SK-N-SH treated with all-trans-retinoic acid at 6 μM for 48 hours (cell line): ENCODE measurements around the gene WHRN.

ENCODE experiments used
- ATAC-seq: fragments of 200-7000 bp; cut with Tn5 transposase; 3 replicates; pipeline ENCODE4 v1.9.1; 2020; ENCODE audit warnings: mild to moderate bottlenecking, moderate library complexity
- ARNTL ChIP-seq: fragments of 450-650 bp; formaldehyde crosslinking; IDR thresholded peaks from 2 replicates; pipeline ENCODE4 v1.5.0; 2020; ENCODE audit warnings: low read depth, mild to moderate bottlenecking, moderate library complexity, borderline replicate concordance
- BACH2 ChIP-seq: fragments of 250-450 bp; sonication (Bioruptor Pico); IDR thresholded peaks from 2 replicates; pipeline ENCODE4 v1.9.0; 2021; ENCODE audit warnings: mild to moderate bottlenecking, borderline replicate concordance
- CSDC2 ChIP-seq: fragments of 250-450 bp; sonication (Bioruptor Pico); IDR thresholded peaks from 2 replicates; pipeline ENCODE4 v1.5.0; 2020; ENCODE audit warnings: mild to moderate bottlenecking, moderate library complexity
- ESRRG ChIP-seq: fragments of 250-450 bp; sonication (Bioruptor Pico); IDR thresholded peaks from 2 replicates; pipeline ENCODE4 v1.6.1; 2021; ENCODE audit warnings: mild to moderate bottlenecking
- GLIS3 ChIP-seq: fragments of 250-450 bp; sonication (Bioruptor Pico); IDR thresholded peaks from 2 replicates; pipeline ENCODE4 v1.5.0; 2020; ENCODE audit warnings: mild to moderate bottlenecking, moderate library complexity
- ISL1 ChIP-seq: fragments of 250-450 bp; sonication (Bioruptor Pico); IDR thresholded peaks from 2 replicates; pipeline ENCODE4 v2.1.2; 2022; ENCODE audit warnings: mild to moderate bottlenecking, moderate library complexity
- PATZ1 ChIP-seq: fragments of 250-450 bp; sonication (Bioruptor Pico); IDR thresholded peaks from 2 replicates; pipeline ENCODE4 v1.8.0; 2020; ENCODE audit warnings: mild to moderate bottlenecking, moderate library complexity, borderline replicate concordance
- PPARA ChIP-seq: fragments of 250-450 bp; sonication (Bioruptor Pico); IDR thresholded peaks from 2 replicates; pipeline ENCODE4 v1.5.0; 2020; ENCODE audit warnings: mild to moderate bottlenecking, borderline replicate concordance
- RARB ChIP-seq: fragments of 250-450 bp; sonication (Bioruptor Pico); IDR thresholded peaks from 2 replicates; pipeline ENCODE4 v1.8.0; 2021; ENCODE audit warnings: mild to moderate bottlenecking, moderate library complexity
- SNAI2 ChIP-seq: fragments of 250-450 bp; sonication (Bioruptor Pico); IDR thresholded peaks from 2 replicates; pipeline ENCODE4 v1.5.0; 2020; ENCODE audit warnings: mild to moderate bottlenecking, moderate library complexity
- TCF4 ChIP-seq: fragments of 250-450 bp; sonication (Bioruptor Pico); IDR thresholded peaks from 2 replicates; pipeline ENCODE4 v1.8.0; 2021; ENCODE audit warnings: mild to moderate bottlenecking, moderate library complexity, borderline replicate concordance
- ZC3H10 ChIP-seq: fragments of 250-450 bp; sonication (Bioruptor Pico); IDR thresholded peaks from 2 replicates; pipeline ENCODE4 v1.5.1; 2021; ENCODE audit warnings: mild to moderate bottlenecking, moderate library complexity
- ZFP3 ChIP-seq: fragments of 250-450 bp; sonication (Bioruptor Pico); IDR thresholded peaks from 2 replicates; pipeline ENCODE4 v1.5.0; 2020; ENCODE audit warnings: mild to moderate bottlenecking, moderate library complexity
- ZFP30 ChIP-seq: fragments of 450-650 bp; formaldehyde crosslinking; IDR thresholded peaks from 2 replicates; pipeline ENCODE4 v1.5.0; 2022; ENCODE audit warnings: mild to moderate bottlenecking, moderate library complexity
- ZNF565 ChIP-seq: fragments of 450-650 bp; formaldehyde crosslinking; conservative IDR thresholded peaks from 2 replicates; pipeline ENCODE4 v1.5.0; 2020; ENCODE audit warnings: low read depth, mild to moderate bottlenecking, moderate library complexity
- ZNF8 ChIP-seq: fragments of 450-650 bp; formaldehyde crosslinking; IDR thresholded peaks from 2 replicates; pipeline ENCODE4 v1.5.0; 2020; ENCODE audit warnings: mild to moderate bottlenecking, moderate library complexity
- TF ChIP-seq, protein P1 (sequence below): fragments of 250-450 bp; sonication (Bioruptor Pico); IDR thresholded peaks from 2 replicates; pipeline ENCODE4 v1.5.1; 2021; ENCODE audit warnings: mild to moderate bottlenecking, moderate library complexity
- TF ChIP-seq, protein P2 (sequence below): fragments of 250-450 bp; sonication (Bioruptor Pico); IDR thresholded peaks from 2 replicates; pipeline ENCODE4 v1.5.1; 2020; ENCODE audit warnings: low read depth, mild to moderate bottlenecking, moderate library complexity
- TF ChIP-seq, protein P3 (sequence below): fragments of 250-450 bp; sonication (Bioruptor Pico); IDR thresholded peaks from 2 replicates; pipeline ENCODE4 v1.5.0; 2020; ENCODE audit warnings: mild to moderate bottlenecking, moderate library complexity
- TF ChIP-seq, protein P4 (sequence below): fragments of 250-450 bp; sonication (Bioruptor Pico); IDR thresholded peaks from 2 replicates; pipeline ENCODE4 v1.8.0; 2021; ENCODE audit warnings: low read depth, mild to moderate bottlenecking, moderate library complexity, borderline replicate concordance

The WHRN gene

DNA sequence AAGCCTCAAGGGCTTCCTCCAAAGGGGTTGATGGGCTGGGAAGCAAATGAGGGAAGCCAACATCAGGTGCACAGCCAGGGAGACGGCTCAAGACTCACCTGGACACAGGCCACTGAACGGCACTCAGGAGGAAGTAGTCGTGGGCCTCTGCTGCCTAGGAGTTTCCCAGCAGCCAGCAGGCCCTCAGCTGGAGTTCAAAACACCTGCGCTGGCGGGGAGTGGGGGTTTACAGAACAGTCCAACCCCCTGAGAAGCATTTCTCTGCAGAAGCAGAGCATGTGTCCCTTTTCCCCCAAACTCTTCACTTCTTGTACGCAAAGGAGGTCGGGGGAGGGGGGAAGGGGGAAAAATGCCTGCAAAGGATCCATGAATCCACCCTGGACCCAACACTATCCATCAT lies 2.3 kb downstream of the WHRN start:
- ATAC-seq, result no peak
- no peak for TF ChIP-seq ZNF8
- no peak for TF ChIP-seq ZNF565
- no peak for TF ChIP-seq GLIS3 (CRISPR knock-in tag)
- TF ChIP-seq RARB (CRISPR knock-in tag), result no peak
- no peak for TF ChIP-seq SNAI2 (CRISPR knock-in tag)
- TF ChIP-seq ZFP30 (CRISPR knock-in tag), result no peak
- TF ChIP-seq TCF4 (CRISPR knock-in tag), result no peak
- TF ChIP-seq, protein P1, sequence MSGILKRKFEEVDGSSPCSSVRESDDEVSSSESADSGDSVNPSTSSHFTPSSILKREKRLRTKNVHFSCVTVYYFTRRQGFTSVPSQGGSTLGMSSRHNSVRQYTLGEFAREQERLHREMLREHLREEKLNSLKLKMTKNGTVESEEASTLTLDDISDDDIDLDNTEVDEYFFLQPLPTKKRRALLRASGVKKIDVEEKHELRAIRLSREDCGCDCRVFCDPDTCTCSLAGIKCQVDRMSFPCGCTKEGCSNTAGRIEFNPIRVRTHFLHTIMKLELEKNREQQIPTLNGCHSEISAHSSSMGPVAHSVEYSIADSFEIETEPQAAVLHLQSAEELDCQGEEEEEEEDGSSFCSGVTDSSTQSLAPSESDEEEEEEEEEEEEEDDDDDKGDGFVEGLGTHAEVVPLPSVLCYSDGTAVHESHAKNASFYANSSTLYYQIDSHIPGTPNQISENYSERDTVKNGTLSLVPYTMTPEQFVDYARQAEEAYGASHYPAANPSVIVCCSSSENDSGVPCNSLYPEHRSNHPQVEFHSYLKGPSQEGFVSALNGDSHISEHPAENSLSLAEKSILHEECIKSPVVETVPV, result no peak
- TF ChIP-seq, protein P2, sequence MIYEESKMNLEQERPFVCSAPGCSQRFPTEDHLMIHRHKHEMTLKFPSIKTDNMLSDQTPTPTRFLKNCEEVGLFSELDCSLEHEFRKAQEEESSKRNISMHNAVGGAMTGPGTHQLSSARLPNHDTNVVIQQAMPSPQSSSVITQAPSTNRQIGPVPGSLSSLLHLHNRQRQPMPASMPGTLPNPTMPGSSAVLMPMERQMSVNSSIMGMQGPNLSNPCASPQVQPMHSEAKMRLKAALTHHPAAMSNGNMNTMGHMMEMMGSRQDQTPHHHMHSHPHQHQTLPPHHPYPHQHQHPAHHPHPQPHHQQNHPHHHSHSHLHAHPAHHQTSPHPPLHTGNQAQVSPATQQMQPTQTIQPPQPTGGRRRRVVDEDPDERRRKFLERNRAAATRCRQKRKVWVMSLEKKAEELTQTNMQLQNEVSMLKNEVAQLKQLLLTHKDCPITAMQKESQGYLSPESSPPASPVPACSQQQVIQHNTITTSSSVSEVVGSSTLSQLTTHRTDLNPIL (CRISPR knock-in tag), result no peak
- no peak for TF ChIP-seq ESRRG (CRISPR knock-in tag)
- TF ChIP-seq ZFP3 (CRISPR knock-in tag), result no peak
- no peak for TF ChIP-seq ARNTL (CRISPR knock-in tag)
- TF ChIP-seq, protein P3, sequence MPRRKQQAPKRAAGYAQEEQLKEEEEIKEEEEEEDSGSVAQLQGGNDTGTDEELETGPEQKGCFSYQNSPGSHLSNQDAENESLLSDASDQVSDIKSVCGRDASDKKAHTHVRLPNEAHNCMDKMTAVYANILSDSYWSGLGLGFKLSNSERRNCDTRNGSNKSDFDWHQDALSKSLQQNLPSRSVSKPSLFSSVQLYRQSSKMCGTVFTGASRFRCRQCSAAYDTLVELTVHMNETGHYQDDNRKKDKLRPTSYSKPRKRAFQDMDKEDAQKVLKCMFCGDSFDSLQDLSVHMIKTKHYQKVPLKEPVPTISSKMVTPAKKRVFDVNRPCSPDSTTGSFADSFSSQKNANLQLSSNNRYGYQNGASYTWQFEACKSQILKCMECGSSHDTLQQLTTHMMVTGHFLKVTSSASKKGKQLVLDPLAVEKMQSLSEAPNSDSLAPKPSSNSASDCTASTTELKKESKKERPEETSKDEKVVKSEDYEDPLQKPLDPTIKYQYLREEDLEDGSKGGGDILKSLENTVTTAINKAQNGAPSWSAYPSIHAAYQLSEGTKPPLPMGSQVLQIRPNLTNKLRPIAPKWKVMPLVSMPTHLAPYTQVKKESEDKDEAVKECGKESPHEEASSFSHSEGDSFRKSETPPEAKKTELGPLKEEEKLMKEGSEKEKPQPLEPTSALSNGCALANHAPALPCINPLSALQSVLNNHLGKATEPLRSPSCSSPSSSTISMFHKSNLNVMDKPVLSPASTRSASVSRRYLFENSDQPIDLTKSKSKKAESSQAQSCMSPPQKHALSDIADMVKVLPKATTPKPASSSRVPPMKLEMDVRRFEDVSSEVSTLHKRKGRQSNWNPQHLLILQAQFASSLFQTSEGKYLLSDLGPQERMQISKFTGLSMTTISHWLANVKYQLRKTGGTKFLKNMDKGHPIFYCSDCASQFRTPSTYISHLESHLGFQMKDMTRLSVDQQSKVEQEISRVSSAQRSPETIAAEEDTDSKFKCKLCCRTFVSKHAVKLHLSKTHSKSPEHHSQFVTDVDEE (CRISPR knock-in tag), result no peak
- no peak for TF ChIP-seq PPARA (CRISPR knock-in tag)
- TF ChIP-seq, protein P4, sequence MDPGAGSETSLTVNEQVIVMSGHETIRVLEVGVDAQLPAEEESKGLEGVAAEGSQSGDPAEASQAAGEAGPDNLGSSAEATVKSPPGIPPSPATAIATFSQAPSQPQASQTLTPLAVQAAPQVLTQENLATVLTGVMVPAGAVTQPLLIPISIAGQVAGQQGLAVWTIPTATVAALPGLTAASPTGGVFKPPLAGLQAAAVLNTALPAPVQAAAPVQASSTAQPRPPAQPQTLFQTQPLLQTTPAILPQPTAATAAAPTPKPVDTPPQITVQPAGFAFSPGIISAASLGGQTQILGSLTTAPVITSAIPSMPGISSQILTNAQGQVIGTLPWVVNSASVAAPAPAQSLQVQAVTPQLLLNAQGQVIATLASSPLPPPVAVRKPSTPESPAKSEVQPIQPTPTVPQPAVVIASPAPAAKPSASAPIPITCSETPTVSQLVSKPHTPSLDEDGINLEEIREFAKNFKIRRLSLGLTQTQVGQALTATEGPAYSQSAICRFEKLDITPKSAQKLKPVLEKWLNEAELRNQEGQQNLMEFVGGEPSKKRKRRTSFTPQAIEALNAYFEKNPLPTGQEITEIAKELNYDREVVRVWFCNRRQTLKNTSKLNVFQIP (CRISPR knock-in tag), result no peak
- TF ChIP-seq PATZ1 (CRISPR knock-in tag), result no peak

- no peak for TF ChIP-seq BACH2 (CRISPR knock-in tag)
- ATAC-seq, result no peak
Measured at GRCh38 chr9:114501796-114502682, 3.2 kb downstream of the WHRN start.

- TF ChIP-seq BACH2 (CRISPR knock-in tag), result no peak
- TF ChIP-seq RARB (CRISPR knock-in tag), result no peak
- no peak for TF ChIP-seq ZNF565
- TF ChIP-seq ESRRG (CRISPR knock-in tag), result no peak
- no peak for TF ChIP-seq ZNF8
- no peak for TF ChIP-seq GLIS3 (CRISPR knock-in tag)
- TF ChIP-seq, protein P3 (CRISPR knock-in tag), result no peak
- TF ChIP-seq CSDC2, result no peak
- TF ChIP-seq ARNTL (CRISPR knock-in tag), result no peak
- TF ChIP-seq ZFP30 (CRISPR knock-in tag), result no peak
- TF ChIP-seq ISL1 (CRISPR knock-in tag), result no peak
- no peak for TF ChIP-seq TCF4 (CRISPR knock-in tag)
- TF ChIP-seq ZFP3 (CRISPR knock-in tag), result no peak
- no peak for TF ChIP-seq ZC3H10 (CRISPR knock-in tag)
- no peak for ATAC-seq
Measured at GRCh38 chr9:114500697-114501292, 4.5 kb downstream of the WHRN start.
